Activated T-cell treated with anti-CD3 and anti-CD28 coated beads for 1 hour (primary cell): ENCODE results near the gene PROS1.
"Not testable (repeated sequence)": the region's sequence is repeated elsewhere in the genome, so short reads cannot be mapped to it uniquely, and the experiment has no call there.

Source experiments
- DNase-seq: peaks from one replicate; pipeline ENCODE4 v3.0.0-alpha.2; 2020; ENCODE audit warnings: low read depth

Gene PROS1

GRCh38 chr3:93969443-93969842 lies 4.3 kb downstream of the PROS1 start:
- DNase-seq: no peak

GRCh38 chr3:93965106-93965505 lies 8.6 kb downstream of the PROS1 start:
- not testable (repeated sequence) for DNase-seq

- no peak for DNase-seq
These were observed 10.9 kb downstream of the PROS1 start for GRCh38 chr3:93962798-93963197.

GRCh38 chr3:93961489-93961888 lies 12.2 kb downstream of the PROS1 start:
- DNase-seq: no peak

- no peak for DNase-seq
These were observed 12.7 kb downstream of the PROS1 start for GRCh38 chr3:93961026-93961425.

GRCh38 chr3:93949958-93950357 lies 23.7 kb downstream of the PROS1 start:
- DNase-seq: not testable (repeated sequence)

GRCh38 chr3:93937485-93937884 lies 36.2 kb downstream of the PROS1 start:
- DNase-seq: not testable (repeated sequence)

- DNase-seq: no peak
These were observed 37.1 kb downstream of the PROS1 start for GRCh38 chr3:93936549-93936948.

GRCh38 chr3:93934366-93935046 lies 39.2 kb downstream of the PROS1 start:
- no peak for DNase-seq

GRCh38 chr3:93931597-93932229 lies 42.0 kb downstream of the PROS1 start:
- DNase-seq: no peak

- no peak for DNase-seq
These were observed 43.7 kb downstream of the PROS1 start for GRCh38 chr3:93930041-93930440.

GRCh38 chr3:93926789-93927188 lies 46.9 kb downstream of the PROS1 start:
- DNase-seq: no peak

GRCh38 chr3:93924491-93924890 lies 49.2 kb downstream of the PROS1 start:
- no peak for DNase-seq

- DNase-seq: no peak
These were observed 50.7 kb downstream of the PROS1 start for GRCh38 chr3:93923006-93923405.

- DNase-seq: not testable (repeated sequence)
These were observed 56.1 kb downstream of the PROS1 start for GRCh38 chr3:93917546-93918029.

- not testable (repeated sequence) for DNase-seq
These were observed 60.1 kb downstream of the PROS1 start for GRCh38 chr3:93913623-93914022.

- no peak for DNase-seq
These were observed 62.5 kb downstream of the PROS1 start for GRCh38 chr3:93911206-93911605.

- no peak for DNase-seq
These were observed 63.6 kb downstream of the PROS1 start for GRCh38 chr3:93910097-93910496.

GRCh38 chr3:93907132-93907531 lies 66.6 kb downstream of the PROS1 start:
- no peak for DNase-seq

- no peak for DNase-seq
These were observed 67.5 kb downstream of the PROS1 start for GRCh38 chr3:93906245-93906644.

- DNase-seq: no peak
These were observed 69.1 kb downstream of the PROS1 start for GRCh38 chr3:93904568-93904967.

- not testable (repeated sequence) for DNase-seq
These were observed 95.3 kb downstream of the PROS1 start for GRCh38 chr3:93878250-93879017.

GRCh38 chr3:93877427-93877826 lies 96.3 kb downstream of the PROS1 start:
- not testable (repeated sequence) for DNase-seq
